OCI-LY3 (cell line): ENCODE results near the gene PPP4R2.

ENCODE experiments used
- EZH2phosphoT487 ChIP-seq: fragments of 200-600 bp; shearing (Covaris generic); IDR thresholded peaks from 2 replicates; pipeline ENCODE4 v1.6.1; 2018; ENCODE audit warnings: antibody characterized with exemption, mixed run types, low read depth
- TF ChIP-seq, protein P1 (sequence below): fragments of 200-600, 300-600 bp; sonication (generic); IDR thresholded peaks from 2 replicates; pipeline ENCODE4 v1.5.1; 2014; ENCODE audit warnings: antibody characterized with exemption, low read length, low read depth

DNA sequence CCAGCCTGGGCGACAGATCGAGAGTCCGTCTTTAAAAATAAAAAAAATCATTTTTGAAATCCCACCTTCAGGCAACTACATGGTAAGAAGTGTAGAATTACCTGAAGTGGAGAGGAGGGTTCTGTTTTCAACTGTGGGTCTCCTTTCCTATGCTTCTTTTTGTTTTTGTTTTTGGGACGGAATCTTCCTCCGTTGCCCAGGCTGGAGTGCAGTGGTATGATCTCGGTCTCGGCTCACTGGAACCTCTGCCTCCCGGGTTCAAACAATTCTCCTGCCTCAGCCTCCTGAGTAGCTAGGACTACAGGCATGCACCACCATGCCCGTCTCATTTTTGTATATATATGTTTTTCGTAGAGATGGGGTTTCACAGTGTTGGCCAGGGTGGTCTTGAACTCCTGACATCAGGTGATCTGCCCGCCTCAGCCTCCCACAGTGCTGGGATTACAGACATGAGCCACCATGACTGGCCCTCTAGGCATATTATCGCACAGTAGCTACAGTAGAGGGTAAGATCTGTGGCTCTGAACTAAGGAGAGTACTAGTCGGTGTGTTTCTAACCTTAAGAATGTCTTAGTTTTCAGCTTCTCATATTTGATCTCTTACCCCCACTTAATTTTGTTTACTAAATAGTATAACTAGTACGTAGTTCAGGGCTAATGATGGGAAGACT, 73.3 kb downstream of the PPP4R2 start:
- TF ChIP-seq, protein P1, sequence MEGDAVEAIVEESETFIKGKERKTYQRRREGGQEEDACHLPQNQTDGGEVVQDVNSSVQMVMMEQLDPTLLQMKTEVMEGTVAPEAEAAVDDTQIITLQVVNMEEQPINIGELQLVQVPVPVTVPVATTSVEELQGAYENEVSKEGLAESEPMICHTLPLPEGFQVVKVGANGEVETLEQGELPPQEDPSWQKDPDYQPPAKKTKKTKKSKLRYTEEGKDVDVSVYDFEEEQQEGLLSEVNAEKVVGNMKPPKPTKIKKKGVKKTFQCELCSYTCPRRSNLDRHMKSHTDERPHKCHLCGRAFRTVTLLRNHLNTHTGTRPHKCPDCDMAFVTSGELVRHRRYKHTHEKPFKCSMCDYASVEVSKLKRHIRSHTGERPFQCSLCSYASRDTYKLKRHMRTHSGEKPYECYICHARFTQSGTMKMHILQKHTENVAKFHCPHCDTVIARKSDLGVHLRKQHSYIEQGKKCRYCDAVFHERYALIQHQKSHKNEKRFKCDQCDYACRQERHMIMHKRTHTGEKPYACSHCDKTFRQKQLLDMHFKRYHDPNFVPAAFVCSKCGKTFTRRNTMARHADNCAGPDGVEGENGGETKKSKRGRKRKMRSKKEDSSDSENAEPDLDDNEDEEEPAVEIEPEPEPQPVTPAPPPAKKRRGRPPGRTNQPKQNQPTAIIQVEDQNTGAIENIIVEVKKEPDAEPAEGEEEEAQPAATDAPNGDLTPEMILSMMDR: no peak
- no peak for TF ChIP-seq EZH2phosphoT487
